RPMI8226 (cell line): ENCODE data around the gene UBAC2.

Experiments
- DNase-seq: peaks from one replicate; pipeline ENCODE4 v3.0.0-alpha.2; 2015

Gene UBAC2

DNA sequence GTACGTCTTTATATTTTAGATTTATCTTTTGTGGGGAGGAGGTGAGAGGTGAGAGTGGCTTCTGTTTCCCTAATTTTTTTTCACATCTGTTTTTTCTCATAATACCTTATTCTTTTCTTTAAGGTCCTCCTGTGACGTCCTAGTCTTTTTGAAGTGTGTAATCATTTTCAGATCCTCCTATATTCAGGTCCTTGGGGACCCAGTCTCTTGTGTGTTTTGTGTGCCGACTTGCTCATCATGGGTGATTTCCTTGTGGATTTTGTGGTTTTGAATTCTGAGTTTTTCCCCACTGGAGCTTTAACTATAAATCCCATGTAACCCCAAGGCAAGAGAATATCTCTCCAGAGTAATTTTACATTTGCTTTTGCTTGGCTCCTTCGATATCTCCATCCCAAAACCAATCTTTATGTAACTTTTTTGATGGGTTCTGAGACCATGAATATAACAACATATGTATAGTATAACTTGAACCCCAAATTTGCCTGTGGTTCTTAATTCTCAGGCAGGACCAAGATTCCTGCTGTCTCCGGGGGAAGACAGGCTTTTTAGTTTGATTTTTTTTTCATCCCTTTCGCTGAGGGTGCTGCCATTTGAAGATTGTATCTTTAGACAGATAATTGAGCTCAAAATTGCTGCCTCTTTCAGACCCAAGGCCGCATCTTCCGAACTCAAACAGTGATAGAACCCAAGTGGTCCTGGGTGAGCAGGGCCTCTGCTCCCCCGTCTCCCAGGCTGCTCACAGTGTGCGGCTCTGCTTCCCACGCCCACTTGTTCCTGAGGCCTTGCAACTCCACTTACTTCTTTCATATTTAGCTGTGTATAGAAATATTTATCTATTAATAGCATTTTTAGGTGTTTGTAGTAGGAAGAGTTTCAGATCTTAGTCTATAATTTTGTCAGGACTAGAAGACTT lies 165.7 kb downstream of the UBAC2 start:
- no peak for DNase-seq

GRCh38 chr13:99367106-99367616 lies 166.5 kb downstream of the UBAC2 start:
- no peak for DNase-seq

- DNase-seq = no peak
Measured at GRCh38 chr13:99367663-99368448, 167.2 kb downstream of the UBAC2 start.

DNA sequence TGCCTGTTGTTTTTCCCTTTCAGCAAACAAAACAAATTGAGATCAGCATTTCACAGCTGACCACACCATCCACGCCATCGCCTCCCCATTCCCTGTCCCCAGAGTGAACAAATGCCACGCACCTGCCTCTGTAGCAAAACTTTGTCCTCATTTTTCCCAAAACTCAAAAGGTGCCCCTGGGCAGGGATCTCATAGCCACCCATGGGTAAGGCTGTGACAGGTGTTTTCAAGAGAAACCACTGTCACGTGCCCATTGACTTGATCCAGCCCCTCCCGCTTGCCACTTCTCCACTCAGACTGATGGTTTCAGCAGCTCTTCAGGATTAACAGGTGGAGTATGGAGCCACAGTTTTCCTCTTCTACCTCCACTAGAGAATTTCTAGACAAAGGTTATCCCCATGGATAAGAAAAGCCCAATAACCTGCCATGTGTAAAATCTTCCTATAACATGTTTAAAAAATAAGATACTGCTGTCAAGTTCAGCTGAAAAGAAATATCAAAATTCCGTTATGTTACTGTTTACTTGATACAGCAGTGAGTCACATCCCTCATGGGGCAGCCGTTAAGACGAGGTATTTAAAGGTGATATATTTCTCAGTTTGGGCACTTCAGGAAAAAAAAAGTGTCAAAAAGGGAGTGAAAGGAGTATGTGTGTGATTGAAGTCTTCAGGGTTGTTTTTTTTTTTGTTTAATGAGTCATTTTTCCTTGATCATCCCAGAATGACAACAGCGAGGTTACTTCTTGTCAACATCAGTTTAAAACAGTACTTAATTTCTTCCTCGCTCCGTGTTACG lies 170.0 kb downstream of the UBAC2 start:
- no peak for DNase-seq

DNA sequence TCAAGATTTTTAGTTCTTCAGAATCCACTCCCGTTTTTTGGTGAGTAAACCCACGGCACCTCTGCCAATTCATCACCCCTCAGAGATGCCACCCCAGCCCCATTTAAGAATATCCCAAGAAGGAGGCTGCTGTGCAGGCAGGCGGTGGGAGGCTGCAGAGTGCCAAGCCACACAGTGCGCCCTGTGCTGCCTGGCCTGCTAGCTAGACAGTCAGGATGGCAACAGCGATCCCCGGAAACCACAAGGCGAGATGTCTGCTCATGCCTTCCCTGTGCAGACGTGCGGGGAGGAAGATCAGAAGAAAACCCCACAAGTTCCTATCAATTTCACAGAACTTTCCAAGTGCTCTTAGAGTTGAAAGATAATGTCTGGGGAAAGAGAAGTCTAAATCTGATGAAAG lies 171.3 kb downstream of the UBAC2 start:
- no peak for DNase-seq

DNA sequence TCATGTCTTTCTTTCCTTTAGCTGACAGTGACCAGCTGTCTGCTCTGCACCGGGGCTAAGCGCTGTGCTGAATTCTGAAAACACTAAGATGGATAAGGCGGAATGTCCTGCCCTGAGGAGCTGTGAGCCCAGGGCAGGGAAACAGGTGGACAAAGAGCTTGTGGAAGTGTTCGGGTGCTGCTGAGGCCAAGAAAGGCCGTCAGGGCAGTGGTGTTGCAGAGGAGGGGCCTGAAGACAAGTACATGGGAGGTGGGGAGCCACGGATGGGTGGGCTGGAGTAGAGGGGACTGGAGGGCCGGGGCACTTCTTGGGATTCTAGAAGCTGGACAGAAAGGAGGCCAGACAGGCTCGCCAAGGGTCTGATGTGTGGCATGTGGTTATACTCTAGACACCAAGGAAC lies 172.8 kb downstream of the UBAC2 start:
- DNase-seq = no peak

- no peak for DNase-seq
Measured at GRCh38 chr13:99374169-99374991, 173.7 kb downstream of the UBAC2 start.

GRCh38 chr13:99374994-99375737 lies 174.5 kb downstream of the UBAC2 start:
- DNase-seq = no peak

GRCh38 chr13:99375738-99376080 lies 175.1 kb downstream of the UBAC2 start:
- DNase-seq = no peak

DNA sequence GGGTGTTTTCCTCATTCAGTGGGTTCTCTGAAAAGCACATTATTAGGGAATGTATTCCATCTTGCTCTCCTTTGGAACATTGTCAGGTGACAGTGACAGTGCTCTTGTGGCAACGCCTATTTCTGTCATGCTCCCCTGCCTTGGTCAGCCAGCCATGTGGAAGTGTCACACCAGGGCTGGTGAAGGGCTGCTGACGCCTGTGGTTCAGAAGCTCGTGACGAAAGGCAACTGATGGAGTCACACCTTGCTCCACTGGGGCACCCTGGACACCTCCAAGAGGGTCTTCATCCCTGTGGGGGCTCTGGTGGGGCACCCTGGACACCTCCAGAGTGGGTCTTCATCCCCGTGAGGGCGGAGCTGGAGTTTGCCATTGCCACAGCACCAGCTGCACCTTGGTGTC lies 175.5 kb downstream of the UBAC2 start:
- DNase-seq = no peak

DNA sequence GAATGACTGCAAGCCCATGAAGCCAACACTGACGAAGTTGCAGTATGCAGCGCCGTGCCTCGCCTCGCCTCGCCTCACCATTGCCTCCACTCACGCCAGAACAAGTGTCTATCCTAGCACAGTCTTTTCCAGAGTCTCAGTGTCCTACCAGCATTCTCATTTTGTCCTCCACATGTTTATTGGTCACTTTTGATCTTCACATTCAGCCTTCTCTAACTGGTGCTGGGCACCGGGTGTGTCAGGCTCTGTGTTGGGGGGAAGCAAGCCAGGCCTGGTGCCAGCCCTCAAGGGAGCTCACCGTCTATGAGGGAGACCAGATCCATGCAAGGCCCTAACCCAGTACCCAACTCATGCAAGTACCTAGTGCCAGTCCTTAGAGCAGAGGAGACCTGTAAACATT lies 176.3 kb downstream of the UBAC2 start:
- DNase-seq = no peak

DNA sequence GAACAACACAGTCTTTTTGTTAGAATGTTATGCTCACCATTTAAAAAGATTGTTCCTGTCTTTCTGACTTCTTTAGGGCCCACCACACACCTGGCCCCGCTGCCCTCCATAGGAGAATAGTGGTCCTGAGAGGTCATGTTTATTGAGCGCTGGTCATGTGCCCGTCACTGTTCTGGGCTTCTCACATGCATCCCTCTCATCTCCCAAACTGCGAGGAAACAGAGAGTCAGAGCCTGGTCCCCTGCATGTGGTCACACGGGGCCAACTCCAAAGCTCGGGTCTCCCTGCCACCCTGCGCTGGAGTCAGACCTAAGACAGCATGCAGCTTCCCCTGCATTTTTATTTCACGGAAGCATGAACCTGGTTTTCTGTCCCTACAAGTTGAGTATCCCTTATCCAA lies 177.0 kb downstream of the UBAC2 start:
- DNase-seq = no peak

GRCh38 chr13:99378985-99379733 lies 178.5 kb downstream of the UBAC2 start:
- no peak for DNase-seq

DNA sequence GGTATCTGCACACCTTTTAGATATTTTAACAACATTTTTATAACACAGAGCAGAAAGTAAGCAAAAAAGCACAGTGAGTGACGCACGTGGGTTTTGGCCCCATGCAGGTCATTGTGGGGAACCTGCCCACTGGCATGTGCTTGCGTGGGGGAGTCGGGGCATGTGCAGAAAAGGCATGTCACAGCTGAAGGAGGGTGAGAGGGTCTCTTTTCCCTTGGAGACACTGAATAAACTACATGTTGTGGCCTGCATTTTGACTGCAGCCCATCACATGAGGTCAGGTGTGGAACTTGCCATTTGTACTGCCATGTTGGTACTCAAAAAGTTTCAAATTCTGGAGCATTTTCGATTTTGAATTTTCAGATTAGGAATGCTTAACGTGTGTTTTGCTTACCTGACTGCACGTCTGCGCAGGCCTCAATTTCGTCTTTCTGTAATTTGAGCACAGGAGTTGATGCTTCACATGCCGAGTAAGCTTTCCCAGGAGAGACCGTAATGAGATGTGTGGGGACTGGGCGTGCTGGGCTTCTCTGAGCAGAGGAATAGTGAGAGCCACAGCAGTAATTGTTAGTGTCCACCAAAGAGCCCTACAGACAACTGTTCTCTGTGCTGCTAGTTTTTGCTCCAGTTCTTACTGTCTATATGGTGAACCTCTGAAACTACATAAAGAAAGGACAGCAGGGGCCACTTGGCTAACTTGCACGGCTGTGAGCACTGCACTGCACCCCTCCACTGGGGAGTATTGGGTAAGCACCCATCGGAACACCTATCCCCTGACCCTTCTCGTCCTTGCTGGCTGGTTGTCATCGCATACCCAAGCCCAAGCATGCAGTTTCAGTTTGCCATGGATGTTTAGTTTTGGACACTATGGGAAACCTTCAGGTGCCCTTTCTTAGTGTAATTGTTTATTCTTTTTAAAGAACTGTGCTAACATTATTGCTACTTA lies 179.5 kb downstream of the UBAC2 start:
- no peak for DNase-seq

- DNase-seq = no peak
Measured at GRCh38 chr13:99380921-99381645, 180.4 kb downstream of the UBAC2 start.

DNA sequence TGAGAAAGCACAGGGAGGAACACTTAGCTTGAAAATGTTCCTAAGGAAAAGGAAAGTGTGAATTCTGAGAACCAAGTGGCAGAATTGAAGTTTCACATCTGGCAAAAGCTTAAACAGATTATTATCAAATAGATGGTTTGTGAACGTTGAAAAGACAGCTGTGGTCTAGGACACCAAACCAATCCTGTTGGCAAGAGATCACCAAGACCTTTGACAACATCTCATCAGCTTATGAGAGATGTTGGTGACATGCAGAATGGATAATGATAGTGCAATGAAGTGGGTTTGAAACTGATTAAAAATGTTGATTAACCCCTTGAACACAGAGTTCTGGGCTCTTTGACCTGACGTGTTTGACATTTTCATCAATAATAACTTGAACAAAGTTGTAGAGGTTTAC lies 181.1 kb downstream of the UBAC2 start:
- no peak for DNase-seq

DNA sequence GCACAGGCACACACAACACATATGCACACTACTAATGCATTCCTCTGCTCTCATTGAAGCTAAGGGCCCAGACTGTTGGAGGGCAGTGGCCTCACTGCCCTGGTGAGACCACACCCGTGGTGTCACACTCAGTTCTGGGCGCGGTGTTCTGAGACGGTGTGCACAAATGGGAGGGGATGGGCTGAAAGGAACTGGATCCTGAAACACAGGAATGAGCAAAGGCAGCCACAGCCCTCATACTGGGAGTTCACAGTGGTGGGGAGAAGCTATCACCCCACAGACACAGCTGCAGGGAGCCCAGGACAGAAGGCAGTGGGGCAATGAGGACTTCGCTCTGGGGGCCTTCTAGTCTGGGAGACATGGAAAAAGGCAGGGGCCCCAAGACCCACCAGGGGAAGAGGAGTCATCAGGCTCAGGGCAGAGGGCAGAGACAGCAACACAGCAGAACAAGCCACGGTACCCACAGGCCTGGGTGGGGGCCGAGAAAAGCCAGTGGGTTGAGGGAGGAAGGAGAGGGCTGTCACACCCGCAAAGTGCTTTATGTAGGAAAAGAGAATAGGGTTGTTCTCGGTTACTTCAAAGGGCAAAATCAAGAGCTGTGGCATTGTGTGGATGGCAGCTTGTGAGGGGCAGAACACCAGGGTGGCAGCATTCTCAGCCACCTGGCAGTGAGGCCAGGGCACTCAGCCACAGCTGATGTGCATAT lies 181.9 kb downstream of the UBAC2 start:
- no peak for DNase-seq

DNA sequence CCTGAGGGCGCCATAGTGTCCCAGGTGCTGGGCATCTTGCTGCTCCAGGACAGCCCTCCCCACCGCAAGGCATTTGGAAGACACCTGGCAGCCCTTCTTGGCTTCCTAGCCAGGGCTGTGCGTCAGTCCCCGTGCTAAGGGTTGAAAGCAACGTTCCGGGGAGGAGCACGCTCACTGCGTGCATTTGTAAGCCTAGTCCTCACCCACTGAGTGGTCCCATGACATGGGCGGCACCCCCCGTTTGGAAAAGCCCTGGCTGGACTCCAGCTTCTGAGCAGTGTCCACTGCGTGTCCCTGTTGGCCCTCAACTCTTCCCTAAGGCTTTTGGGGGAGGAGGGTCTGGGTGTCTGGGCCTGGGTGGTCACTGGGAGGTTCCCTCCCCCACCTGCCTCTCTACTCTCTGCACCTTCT lies 182.9 kb downstream of the UBAC2 start:
- no peak for DNase-seq
